ENCODE results near the gene TNIP2. TPM values are rescaled to one million over a fixed set of nuclear protein-coding genes. Genes with fewer than 3 reads are reported as not detected.

Gene TNIP2
- total and polyA plus RNA-seq, 4 donors: 10.5 to 20.7 (median 13.5) TPM

DNA sequence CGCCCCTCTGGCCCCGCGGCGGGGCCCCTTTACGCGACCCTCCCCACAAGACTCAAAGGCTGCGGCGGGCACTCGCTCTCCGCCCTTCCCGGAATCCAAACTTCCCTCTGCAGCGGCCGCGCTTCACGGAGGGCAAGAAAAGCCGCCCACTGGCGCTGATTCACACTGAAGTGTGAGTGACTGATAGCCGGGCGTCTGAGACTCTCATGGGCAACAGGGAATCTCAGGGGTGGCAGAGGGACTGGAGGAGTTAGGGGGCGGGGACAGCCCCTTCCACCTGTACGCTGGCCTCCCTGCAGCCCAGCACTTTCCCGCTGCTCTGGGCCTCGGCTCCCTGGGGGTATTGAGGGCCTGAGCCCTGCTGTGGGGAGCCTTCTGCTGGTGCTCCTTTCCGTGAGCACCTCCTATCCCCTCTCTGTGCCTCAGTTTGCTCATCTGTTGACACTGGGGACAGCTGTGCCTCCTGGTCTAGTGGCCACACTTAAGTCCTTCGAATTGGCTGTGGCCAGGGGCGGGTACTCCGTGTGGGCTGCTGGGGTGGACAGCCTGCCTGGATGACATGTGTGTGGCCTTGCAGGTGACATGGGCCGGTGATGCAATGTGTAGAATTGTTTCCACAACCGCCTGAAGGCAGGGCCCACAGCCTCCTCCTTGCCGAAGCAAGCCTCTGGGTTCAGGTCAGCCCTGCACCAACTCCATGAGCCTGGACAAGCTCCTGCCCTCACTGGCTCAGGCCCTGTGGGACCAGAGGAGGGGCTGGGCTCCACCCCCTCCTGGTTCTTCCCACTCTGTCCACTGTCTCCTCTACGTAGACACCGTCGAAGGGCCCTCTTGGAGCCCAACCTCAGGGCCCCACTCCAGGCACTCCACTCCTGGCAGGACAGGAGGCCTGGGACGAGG lies 37.7 kb upstream of the TNIP2 start (continued):
- TF ChIP-seq, protein P1, sequence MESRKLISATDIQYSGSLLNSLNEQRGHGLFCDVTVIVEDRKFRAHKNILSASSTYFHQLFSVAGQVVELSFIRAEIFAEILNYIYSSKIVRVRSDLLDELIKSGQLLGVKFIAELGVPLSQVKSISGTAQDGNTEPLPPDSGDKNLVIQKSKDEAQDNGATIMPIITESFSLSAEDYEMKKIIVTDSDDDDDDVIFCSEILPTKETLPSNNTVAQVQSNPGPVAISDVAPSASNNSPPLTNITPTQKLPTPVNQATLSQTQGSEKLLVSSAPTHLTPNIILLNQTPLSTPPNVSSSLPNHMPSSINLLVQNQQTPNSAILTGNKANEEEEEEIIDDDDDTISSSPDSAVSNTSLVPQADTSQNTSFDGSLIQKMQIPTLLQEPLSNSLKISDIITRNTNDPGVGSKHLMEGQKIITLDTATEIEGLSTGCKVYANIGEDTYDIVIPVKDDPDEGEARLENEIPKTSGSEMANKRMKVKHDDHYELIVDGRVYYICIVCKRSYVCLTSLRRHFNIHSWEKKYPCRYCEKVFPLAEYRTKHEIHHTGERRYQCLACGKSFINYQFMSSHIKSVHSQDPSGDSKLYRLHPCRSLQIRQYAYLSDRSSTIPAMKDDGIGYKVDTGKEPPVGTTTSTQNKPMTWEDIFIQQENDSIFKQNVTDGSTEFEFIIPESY (IDR thresholded peaks at IDR 0.05): no peak
- TF ChIP-seq FOXA2 (IDR thresholded peaks at IDR 0.05): no peak
- TF ChIP-seq ATF3 (IDR thresholded peaks at IDR 0.05): peak; percentile 97
- TF ChIP-seq NR2F2 (IDR thresholded peaks at IDR 0.05): peak; percentile 6
- TF ChIP-seq TAF1 (conservative IDR thresholded peaks at IDR 0.05): peak; percentile 76
- no peak for TF ChIP-seq FOXA1 (IDR thresholded peaks at IDR 0.05)

DNA sequence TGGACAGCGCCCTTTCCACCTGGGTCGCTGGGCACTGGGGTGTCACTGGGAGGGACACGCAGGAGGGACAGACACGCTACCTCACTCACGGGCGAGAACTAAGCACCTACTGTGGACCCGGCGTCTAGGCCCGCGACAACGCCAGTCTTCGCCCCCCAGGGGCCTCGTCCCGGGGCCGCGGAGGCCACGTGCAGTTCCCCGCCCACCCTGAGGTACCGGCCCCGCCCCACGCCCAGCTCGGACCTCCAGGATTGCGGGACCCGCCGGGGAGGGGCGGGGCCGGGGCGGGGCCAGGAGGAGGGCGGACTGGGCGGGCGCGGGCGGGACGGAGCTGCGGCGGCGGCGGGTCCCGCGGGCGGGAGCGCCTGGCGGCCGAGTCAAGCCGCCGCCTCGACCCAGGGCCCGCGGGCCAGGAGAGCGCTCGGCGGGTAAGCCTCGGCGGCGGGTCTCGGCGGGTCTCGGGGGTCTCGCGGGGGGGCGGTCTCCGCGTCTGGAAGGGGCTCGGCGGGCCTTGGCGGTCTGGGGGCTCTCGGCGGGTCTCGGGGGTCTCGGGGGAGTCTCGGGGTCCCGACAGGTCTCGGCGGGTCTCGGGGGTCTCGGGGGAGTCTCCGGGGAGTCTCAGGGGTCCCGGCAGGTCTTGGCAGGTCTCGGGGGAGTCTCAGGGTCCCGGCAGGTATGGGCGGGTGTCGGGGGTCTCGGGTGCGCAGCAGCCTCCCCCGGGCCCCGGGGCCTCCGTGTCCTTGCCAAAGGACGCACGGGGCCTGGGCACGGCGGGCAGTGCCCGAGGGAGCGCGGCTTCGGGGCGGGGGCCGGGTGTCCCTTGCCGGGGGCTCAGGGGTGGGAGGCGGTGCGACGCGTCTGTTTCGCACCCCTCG lies 36.8 kb upstream of the TNIP2 start, which contains the start of gene SH3BP2:
Gene SH3BP2, plus strand, starts transcription at position 375 of the 875 bp plus-strand sequence. CDS start 27,533 bp downstream, outside the sequence.
- Histone ChIP-seq H3K27ac (ENCODE audit: low read depth in 1 of 2, low read length in 2 of 2) (peak within 1 kb of the TSS; percentile 90 to 96), H3K4me3 (ENCODE audit: low read depth in 1 of 3, low read length in 3 of 3) (peak within 1 kb of the TSS; percentile 75 to 80 (median 79))

More for the DNA sequence above, 36.8 kb upstream of the TNIP2 start, which contains the start of gene SH3BP2:
- Histone ChIP-seq H3K27me3 (ENCODE audit: control insufficient read depth in 4 of 4, insufficient read depth in 4 of 4, low read length in 3 of 4) (no peaks in the 10 kb centered on the region), H3K4me1 (ENCODE audit: control insufficient read depth in 4 of 4, insufficient read depth in 4 of 4, low read length in 3 of 4) (peaks cover 55 to 86% (median 73%) of the 10 kb centered on the region in 4 donors), H3K9ac (ENCODE audit: low read depth in 1 of 2, low read length in 2 of 2) (peak within 1 kb of the TSS; percentile 36 to 88), H3K9me3 (ENCODE audit: control insufficient read depth in 4 of 4, low read length in 3 of 4) (no peaks in the 10 kb centered on the region), H3K36me3 (ENCODE audit: control insufficient read depth in 4 of 4, insufficient read depth in 3 of 4, low read depth in 1 of 4, low read length in 3 of 4) (no peaks in the 10 kb centered on the region)
- 5% methylated on average over 104 of the region's 104 CpGs for WGBS
- TF ChIP-seq YY1 (IDR thresholded peaks at IDR 0.05) (no peak), TAF1 (conservative IDR thresholded peaks at IDR 0.05) (no peak), EGR1 (IDR thresholded peaks at IDR 0.05; ENCODE audit: low read depth in 2 of 2) (no peak), FOXA2 (IDR thresholded peaks at IDR 0.05) (no peak), RAD21 (IDR thresholded peaks at IDR 0.05) (no peak), REST (IDR thresholded peaks at IDR 0.05) (no peak), RXRA (IDR thresholded peaks at IDR 0.05) (no peak), MAX (IDR thresholded peaks at IDR 0.05) (no peak), HNF4G (IDR thresholded peaks at IDR 0.05) (no peak), GABPA (IDR thresholded peaks at IDR 0.05 in 1 of 2, conservative IDR thresholded peaks at IDR 0.05 in 1 of 2) (no peak), NR2F2 (IDR thresholded peaks at IDR 0.05) (no peak), HNF4A (conservative IDR thresholded peaks at IDR 0.05) (no peak), ATF3 (IDR thresholded peaks at IDR 0.05) (no peak), SP1 (IDR thresholded peaks at IDR 0.05) (no peak), FOXA1 (IDR thresholded peaks at IDR 0.05) (no peak)
- TF ChIP-seq, protein P2, sequence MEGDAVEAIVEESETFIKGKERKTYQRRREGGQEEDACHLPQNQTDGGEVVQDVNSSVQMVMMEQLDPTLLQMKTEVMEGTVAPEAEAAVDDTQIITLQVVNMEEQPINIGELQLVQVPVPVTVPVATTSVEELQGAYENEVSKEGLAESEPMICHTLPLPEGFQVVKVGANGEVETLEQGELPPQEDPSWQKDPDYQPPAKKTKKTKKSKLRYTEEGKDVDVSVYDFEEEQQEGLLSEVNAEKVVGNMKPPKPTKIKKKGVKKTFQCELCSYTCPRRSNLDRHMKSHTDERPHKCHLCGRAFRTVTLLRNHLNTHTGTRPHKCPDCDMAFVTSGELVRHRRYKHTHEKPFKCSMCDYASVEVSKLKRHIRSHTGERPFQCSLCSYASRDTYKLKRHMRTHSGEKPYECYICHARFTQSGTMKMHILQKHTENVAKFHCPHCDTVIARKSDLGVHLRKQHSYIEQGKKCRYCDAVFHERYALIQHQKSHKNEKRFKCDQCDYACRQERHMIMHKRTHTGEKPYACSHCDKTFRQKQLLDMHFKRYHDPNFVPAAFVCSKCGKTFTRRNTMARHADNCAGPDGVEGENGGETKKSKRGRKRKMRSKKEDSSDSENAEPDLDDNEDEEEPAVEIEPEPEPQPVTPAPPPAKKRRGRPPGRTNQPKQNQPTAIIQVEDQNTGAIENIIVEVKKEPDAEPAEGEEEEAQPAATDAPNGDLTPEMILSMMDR (IDR thresholded peaks at IDR 0.05; ENCODE audit: low read depth, low read length, missing input control): no peak
- TF ChIP-seq, protein P1 (IDR thresholded peaks at IDR 0.05): no peak
- peak; percentile 82 for DNase-seq (ENCODE audit: low spot score)
